ENCODE data around the gene DLG2.

DLG2 gene

GRCh38 chr11:84256618-84257017 lies 1370.5 kb downstream of the DLG2 start:
- no peaks in the 10 kb centered on the region for H3K36me3 ChIP-seq (ENCODE audit: insufficient read depth, low read length)
- no peaks in the 10 kb centered on the region for H3K27me3 ChIP-seq (ENCODE audit: control insufficient read depth, insufficient read depth, low read length)
- no peaks in the 10 kb centered on the region for H3K9me3 ChIP-seq (replicated peaks; ENCODE audit: low read length)
- H3K9ac ChIP-seq (ENCODE audit: low read depth, low read length) = no peak overlapping the region
- no peaks in the 10 kb centered on the region for H3K4me1 ChIP-seq (ENCODE audit: control insufficient read depth, insufficient read depth, low read length)
- H3K4me2 ChIP-seq (ENCODE audit: low read length) = no peak overlapping the region
- H3K4me3 ChIP-seq (ENCODE audit: low read length) = no peak overlapping the region

GRCh38 chr11:84255483-84255882 lies 1371.7 kb downstream of the DLG2 start:
- Histone ChIP-seq H3K4me1 (ENCODE audit: control insufficient read depth, insufficient read depth, low read length) (no peaks in the 10 kb centered on the region), H3K4me2 (ENCODE audit: low read length) (no peak overlapping the region), H3K4me3 (ENCODE audit: low read length) (no peak overlapping the region), H3K9ac (ENCODE audit: low read depth, low read length) (no peak overlapping the region), H3K27me3 (ENCODE audit: control insufficient read depth, insufficient read depth, low read length) (no peaks in the 10 kb centered on the region), H3K36me3 (ENCODE audit: insufficient read depth, low read length) (no peaks in the 10 kb centered on the region), H3K9me3 (replicated peaks; ENCODE audit: low read length) (no peaks in the 10 kb centered on the region)

- peaks cover 6% of the 10 kb centered on the region for H3K4me1 ChIP-seq (ENCODE audit: control insufficient read depth, insufficient read depth, low read length)
- H3K4me3 ChIP-seq (ENCODE audit: low read length) = no peak overlapping the region
Observed at GRCh38 chr11:84250834-84251613, 1376.1 kb downstream of the DLG2 start.

GRCh38 chr11:84249344-84250135 lies 1377.6 kb downstream of the DLG2 start:
- H3K36me3 ChIP-seq (ENCODE audit: insufficient read depth, low read length) = no peaks in the 10 kb centered on the region
- no peaks in the 10 kb centered on the region for H3K9me3 ChIP-seq (replicated peaks; ENCODE audit: low read length)
- no peak overlapping the region for H3K4me3 ChIP-seq (ENCODE audit: low read length)
- H3K27me3 ChIP-seq (ENCODE audit: control insufficient read depth, insufficient read depth, low read length) = no peaks in the 10 kb centered on the region
- H3K4me2 ChIP-seq (ENCODE audit: low read length) = no peak overlapping the region
- no peak overlapping the region for H3K9ac ChIP-seq (ENCODE audit: low read depth, low read length)
- peaks cover 6% of the 10 kb centered on the region for H3K4me1 ChIP-seq (ENCODE audit: control insufficient read depth, insufficient read depth, low read length)

More at GRCh38 chr11:84250834-84251613, 1376.1 kb downstream of the DLG2 start:
- H3K9ac ChIP-seq (ENCODE audit: low read depth, low read length) = no peak overlapping the region
- H3K36me3 ChIP-seq (ENCODE audit: insufficient read depth, low read length) = no peaks in the 10 kb centered on the region
- no peak overlapping the region for H3K4me2 ChIP-seq (ENCODE audit: low read length)
- no peaks in the 10 kb centered on the region for H3K27me3 ChIP-seq (ENCODE audit: control insufficient read depth, insufficient read depth, low read length)
- H3K9me3 ChIP-seq (replicated peaks; ENCODE audit: low read length) = no peaks in the 10 kb centered on the region

DNA sequence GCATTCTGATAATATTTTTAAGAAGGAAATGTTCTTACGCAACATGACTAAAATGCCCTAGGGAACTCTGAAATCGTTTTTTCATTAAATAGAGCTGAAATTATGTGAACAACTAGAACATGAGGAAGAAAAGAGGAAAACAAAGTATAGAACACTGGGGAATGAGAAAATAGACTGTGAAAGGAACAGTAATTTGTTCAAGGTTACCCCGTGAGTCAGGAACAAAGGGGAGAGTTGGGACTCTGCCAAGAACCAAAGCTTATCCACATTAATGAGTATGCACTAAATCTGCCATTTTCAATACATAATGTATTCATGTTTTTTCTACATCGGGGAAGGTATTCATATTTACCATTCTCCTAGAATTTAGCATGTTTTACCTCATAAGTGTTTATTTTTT lies 1379.2 kb downstream of the DLG2 start:
- no peak overlapping the region for H3K4me2 ChIP-seq (ENCODE audit: low read length)
- peaks cover 6% of the 10 kb centered on the region for H3K4me1 ChIP-seq (ENCODE audit: control insufficient read depth, insufficient read depth, low read length)
- no peaks in the 10 kb centered on the region for H3K9me3 ChIP-seq (replicated peaks; ENCODE audit: low read length)
- H3K9ac ChIP-seq (ENCODE audit: low read depth, low read length) = no peak overlapping the region
- no peaks in the 10 kb centered on the region for H3K36me3 ChIP-seq (ENCODE audit: insufficient read depth, low read length)
- no peaks in the 10 kb centered on the region for H3K27me3 ChIP-seq (ENCODE audit: control insufficient read depth, insufficient read depth, low read length)
- H3K4me3 ChIP-seq (ENCODE audit: low read length) = no peak overlapping the region

- Histone ChIP-seq H3K9ac (ENCODE audit: low read depth, low read length) (no peak overlapping the region), H3K4me2 (ENCODE audit: low read length) (no peak overlapping the region), H3K27me3 (ENCODE audit: control insufficient read depth, insufficient read depth, low read length) (no peaks in the 10 kb centered on the region), H3K4me1 (ENCODE audit: control insufficient read depth, insufficient read depth, low read length) (peaks cover 6% of the 10 kb centered on the region), H3K36me3 (ENCODE audit: insufficient read depth, low read length) (no peaks in the 10 kb centered on the region), H3K4me3 (ENCODE audit: low read length) (no peak overlapping the region), H3K9me3 (replicated peaks; ENCODE audit: low read length) (no peaks in the 10 kb centered on the region)
Observed at GRCh38 chr11:84247129-84247528, 1380.0 kb downstream of the DLG2 start.

- no peak overlapping the region for H3K4me2 ChIP-seq (ENCODE audit: low read length)
- no peak overlapping the region for H3K9ac ChIP-seq (ENCODE audit: low read depth, low read length)
- no peaks in the 10 kb centered on the region for H3K36me3 ChIP-seq (ENCODE audit: insufficient read depth, low read length)
- H3K27me3 ChIP-seq (ENCODE audit: control insufficient read depth, insufficient read depth, low read length) = no peaks in the 10 kb centered on the region
- no peaks in the 10 kb centered on the region for H3K9me3 ChIP-seq (replicated peaks; ENCODE audit: low read length)
- no peak overlapping the region for H3K4me3 ChIP-seq (ENCODE audit: low read length)
- no peaks in the 10 kb centered on the region for H3K4me1 ChIP-seq (ENCODE audit: control insufficient read depth, insufficient read depth, low read length)
Observed at GRCh38 chr11:84243629-84244263, 1383.4 kb downstream of the DLG2 start.

GRCh38 chr11:84241343-84242131 lies 1385.6 kb downstream of the DLG2 start:
- no peaks in the 10 kb centered on the region for H3K4me1 ChIP-seq (ENCODE audit: control insufficient read depth, insufficient read depth, low read length)
- no peak overlapping the region for H3K9ac ChIP-seq (ENCODE audit: low read depth, low read length)
- no peaks in the 10 kb centered on the region for H3K9me3 ChIP-seq (replicated peaks; ENCODE audit: low read length)
- H3K36me3 ChIP-seq (ENCODE audit: insufficient read depth, low read length) = no peaks in the 10 kb centered on the region
- H3K27me3 ChIP-seq (ENCODE audit: control insufficient read depth, insufficient read depth, low read length) = no peaks in the 10 kb centered on the region
- H3K4me2 ChIP-seq (ENCODE audit: low read length) = no peak overlapping the region
- no peak overlapping the region for H3K4me3 ChIP-seq (ENCODE audit: low read length)

DNA sequence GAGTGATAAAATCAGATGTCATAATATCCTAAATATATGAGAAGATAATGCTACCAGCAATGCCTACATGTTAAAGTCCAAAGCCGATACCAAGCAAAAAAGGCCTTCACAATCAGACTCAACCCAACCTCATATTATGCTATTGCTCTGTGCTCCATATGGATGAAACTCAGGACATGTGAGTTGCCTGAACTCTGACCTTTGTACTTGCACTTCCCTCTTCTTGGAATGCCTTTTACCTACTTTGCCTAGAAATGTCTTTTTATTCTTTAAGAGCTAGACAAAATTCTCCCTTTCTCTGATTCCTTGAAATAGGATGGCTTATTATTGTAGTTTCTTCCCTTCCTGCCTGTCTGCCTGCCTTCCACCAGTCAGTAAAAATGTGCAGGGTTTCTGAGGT lies 1386.3 kb downstream of the DLG2 start:
- no peak overlapping the region for H3K4me2 ChIP-seq (ENCODE audit: low read length)
- no peaks in the 10 kb centered on the region for H3K4me1 ChIP-seq (ENCODE audit: control insufficient read depth, insufficient read depth, low read length)
- H3K36me3 ChIP-seq (ENCODE audit: insufficient read depth, low read length) = no peaks in the 10 kb centered on the region
- no peak overlapping the region for H3K4me3 ChIP-seq (ENCODE audit: low read length)
- no peak overlapping the region for H3K9ac ChIP-seq (ENCODE audit: low read depth, low read length)
- no peaks in the 10 kb centered on the region for H3K9me3 ChIP-seq (replicated peaks; ENCODE audit: low read length)
- H3K27me3 ChIP-seq (ENCODE audit: control insufficient read depth, insufficient read depth, low read length) = no peaks in the 10 kb centered on the region

DNA sequence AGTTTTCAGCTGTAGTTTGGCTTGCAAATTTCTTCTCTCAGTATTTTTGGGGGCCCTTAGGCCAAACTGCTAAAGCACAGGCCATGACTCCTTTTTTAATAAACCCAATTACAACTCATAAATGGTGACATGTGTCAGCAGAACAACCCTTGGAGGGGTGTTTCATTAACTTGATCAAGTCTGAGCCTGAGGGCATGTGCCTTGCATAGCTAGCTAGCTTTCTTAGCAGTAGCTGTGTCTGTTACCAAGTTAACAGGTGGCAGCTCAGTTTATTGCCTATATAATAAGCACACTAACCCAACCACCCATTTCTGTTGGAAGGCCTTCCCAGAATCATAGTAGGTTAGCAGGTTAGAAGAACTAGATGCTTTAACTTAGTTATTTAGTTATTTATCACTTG lies 1390.7 kb downstream of the DLG2 start:
- Histone ChIP-seq H3K9ac (ENCODE audit: low read depth, low read length) (no peak overlapping the region), H3K4me2 (ENCODE audit: low read length) (no peak overlapping the region), H3K9me3 (replicated peaks; ENCODE audit: low read length) (no peaks in the 10 kb centered on the region)

More for the DNA sequence above, 1390.7 kb downstream of the DLG2 start:
- Histone ChIP-seq H3K4me3 (ENCODE audit: low read length) (no peak overlapping the region), H3K36me3 (ENCODE audit: insufficient read depth, low read length) (no peaks in the 10 kb centered on the region), H3K27me3 (ENCODE audit: control insufficient read depth, insufficient read depth, low read length) (no peaks in the 10 kb centered on the region), H3K4me1 (ENCODE audit: control insufficient read depth, insufficient read depth, low read length) (no peaks in the 10 kb centered on the region)

Measured in skeletal muscle satellite cell (primary cell).